Breast epithelium (tissue), 4 donors: Measurements from ENCODE around the gene HSD17B8. TPM values are rescaled to one million over a fixed set of nuclear protein-coding genes. Genes with fewer than 3 reads are reported as not detected.

Experiments
- DNase-seq, 2 donors: peaks; one replicate each; pipeline ENCODE4 v3.0.0-alpha.2; 2019; ENCODE audit warnings: low spot score in 2 of 2
- H3K27ac ChIP-seq, 2 donors: fragments of 200-600 bp; sonication (generic) in 1 of 2; one replicate each; pipeline ENCODE4 v1.5.1; 2016 to 2019; ENCODE audit warnings: mild to moderate bottlenecking in 1 of 2
- H3K27me3 ChIP-seq, 2 donors: fragments of 200-600 bp; sonication (generic) in 1 of 2; one replicate each; pipeline versions ENCODE4 v1.5.1 to v1.6.0; 2017 to 2019; ENCODE audit warnings: control low read depth in 1 of 2, mild to moderate bottlenecking in 1 of 2
- H3K36me3 ChIP-seq: fragments of 200-600 bp; one replicate; pipeline ENCODE4 v1.5.1; 2019
- H3K4me1 ChIP-seq, 2 donors: fragments of 200-600 bp; sonication (generic); one replicate each; pipeline ENCODE4 v1.5.1; 2016 to 2019; ENCODE audit warnings: control low read depth in 1 of 2
- H3K4me3 ChIP-seq, 3 donors: fragments of 200-600 bp; sonication (generic); 1 replicate in 2 of 3; 2 replicates in 1 of 3; pipeline ENCODE4 v1.5.1; 2016 to 2019; ENCODE audit warnings: mild to moderate bottlenecking in 3 of 3, moderate library complexity in 2 of 3
- H3K9me3 ChIP-seq, 2 donors: fragments of 200-600 bp; sonication (generic) in 1 of 2; one replicate each; pipeline ENCODE4 v1.5.1; 2016 to 2019; ENCODE audit warnings: control low read depth in 1 of 2
- POLR2A ChIP-seq: fragments of 450-650 bp; IDR thresholded peaks from one replicate; pipeline ENCODE4 v1.6.1; 2016; ENCODE audit warnings: antibody characterized with exemption, mild to moderate bottlenecking, moderate library complexity
- POLR2AphosphoS5 ChIP-seq, 3 donors: sonication (generic); formaldehyde crosslinking; IDR thresholded peaks; one replicate each; pipeline ENCODE4 v1.6.1; 2017; ENCODE audit warnings: antibody characterized with exemption in 3 of 3
- intact Hi-C: fragments of 100-400 bp; cut with DNase I; formaldehyde crosslinking; loops from one replicate; pipeline ENCODE4 v1.15.1; 2023; ENCODE audit warnings: low total_unique reads
- total RNA-seq, 3 donors: library from RNA; depleted of rRNA; stranded (reverse); fragments of >200 nt; gene quantifications; one replicate each; pipeline ENCODE4 v1.1.0, GENCODE V29; 2016
- TF ChIP-seq, protein P1 (sequence below), 3 donors: fragments of 450-650 bp; IDR thresholded peaks; one replicate each; pipeline ENCODE4 v1.5.1; 2016 to 2017; ENCODE audit warnings: antibody characterized with exemption in 3 of 3, mild to moderate bottlenecking in 3 of 3, moderate library complexity in 3 of 3

Gene HSD17B8
- total RNA-seq, 3 donors from 2014 or later, result 17.0 to 33.8 (median 18.4) TPM

DNA sequence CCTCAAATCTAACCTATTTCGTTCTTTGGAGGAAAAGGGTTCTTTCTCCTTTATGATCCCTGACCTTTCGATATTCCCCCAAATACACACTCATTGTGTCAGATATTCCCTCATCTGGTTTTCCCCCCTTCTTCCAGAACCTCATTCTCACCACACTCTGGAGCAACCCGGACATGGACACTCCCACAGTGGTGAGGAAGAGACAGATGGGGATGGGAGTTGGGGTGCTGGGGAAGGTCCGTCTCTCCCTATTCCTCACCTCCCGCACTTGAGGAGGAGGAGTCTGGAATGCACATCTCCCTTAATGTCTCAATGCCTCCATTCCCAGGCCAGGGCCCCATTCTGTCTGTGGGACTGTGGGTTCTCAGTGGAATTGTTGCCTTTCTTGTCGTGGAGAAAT is 2.5 kb upstream of the HSD17B8 start:
- peak overlapping the region; percentile 98 to 99 for H3K27ac ChIP-seq
- TF ChIP-seq, protein P1, sequence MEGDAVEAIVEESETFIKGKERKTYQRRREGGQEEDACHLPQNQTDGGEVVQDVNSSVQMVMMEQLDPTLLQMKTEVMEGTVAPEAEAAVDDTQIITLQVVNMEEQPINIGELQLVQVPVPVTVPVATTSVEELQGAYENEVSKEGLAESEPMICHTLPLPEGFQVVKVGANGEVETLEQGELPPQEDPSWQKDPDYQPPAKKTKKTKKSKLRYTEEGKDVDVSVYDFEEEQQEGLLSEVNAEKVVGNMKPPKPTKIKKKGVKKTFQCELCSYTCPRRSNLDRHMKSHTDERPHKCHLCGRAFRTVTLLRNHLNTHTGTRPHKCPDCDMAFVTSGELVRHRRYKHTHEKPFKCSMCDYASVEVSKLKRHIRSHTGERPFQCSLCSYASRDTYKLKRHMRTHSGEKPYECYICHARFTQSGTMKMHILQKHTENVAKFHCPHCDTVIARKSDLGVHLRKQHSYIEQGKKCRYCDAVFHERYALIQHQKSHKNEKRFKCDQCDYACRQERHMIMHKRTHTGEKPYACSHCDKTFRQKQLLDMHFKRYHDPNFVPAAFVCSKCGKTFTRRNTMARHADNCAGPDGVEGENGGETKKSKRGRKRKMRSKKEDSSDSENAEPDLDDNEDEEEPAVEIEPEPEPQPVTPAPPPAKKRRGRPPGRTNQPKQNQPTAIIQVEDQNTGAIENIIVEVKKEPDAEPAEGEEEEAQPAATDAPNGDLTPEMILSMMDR (IDR thresholded peaks at IDR 0.05), result no peak
- TF ChIP-seq POLR2A (no peak), POLR2AphosphoS5 (IDR thresholded peaks at IDR 0.05) (no peak)
- intact Hi-C loops, result no loop called here

DNA sequence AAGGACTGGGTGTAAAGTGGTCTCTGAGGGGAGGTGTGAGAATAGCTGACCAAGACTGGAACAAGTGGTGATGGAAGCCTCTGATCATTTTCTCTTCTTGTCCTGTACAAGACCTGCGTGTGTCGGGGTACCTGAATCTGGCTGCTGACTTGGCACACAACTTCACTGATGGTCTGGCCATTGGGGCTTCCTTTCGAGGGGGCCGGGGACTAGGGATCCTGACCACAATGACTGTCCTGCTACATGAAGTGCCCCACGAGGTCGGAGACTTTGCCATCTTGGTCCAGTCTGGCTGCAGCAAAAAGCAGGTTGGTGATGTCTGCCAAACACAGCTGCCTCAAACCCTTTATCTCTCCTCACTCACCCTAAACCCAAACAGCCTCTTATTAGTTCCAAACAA is 1.7 kb upstream of the HSD17B8 start:
- intact Hi-C loops, result no loop called here
- peaks cover 15 to 40% of the 10 kb centered on the region in 2 donors for H3K4me1 ChIP-seq

More for the DNA sequence above, 2.5 kb upstream of the HSD17B8 start:
- Histone ChIP-seq H3K4me3 (peak overlapping the region in 2 of 3 donors; percentile 92 to 94), H3K9me3 (no peaks in the 10 kb centered on the region), H3K36me3 (no peaks in the 10 kb centered on the region), H3K4me1 (peaks cover 10 to 37% of the 10 kb centered on the region in 2 donors), H3K27me3 (no peaks in the 10 kb centered on the region)
- no peak for DNase-seq

DNA sequence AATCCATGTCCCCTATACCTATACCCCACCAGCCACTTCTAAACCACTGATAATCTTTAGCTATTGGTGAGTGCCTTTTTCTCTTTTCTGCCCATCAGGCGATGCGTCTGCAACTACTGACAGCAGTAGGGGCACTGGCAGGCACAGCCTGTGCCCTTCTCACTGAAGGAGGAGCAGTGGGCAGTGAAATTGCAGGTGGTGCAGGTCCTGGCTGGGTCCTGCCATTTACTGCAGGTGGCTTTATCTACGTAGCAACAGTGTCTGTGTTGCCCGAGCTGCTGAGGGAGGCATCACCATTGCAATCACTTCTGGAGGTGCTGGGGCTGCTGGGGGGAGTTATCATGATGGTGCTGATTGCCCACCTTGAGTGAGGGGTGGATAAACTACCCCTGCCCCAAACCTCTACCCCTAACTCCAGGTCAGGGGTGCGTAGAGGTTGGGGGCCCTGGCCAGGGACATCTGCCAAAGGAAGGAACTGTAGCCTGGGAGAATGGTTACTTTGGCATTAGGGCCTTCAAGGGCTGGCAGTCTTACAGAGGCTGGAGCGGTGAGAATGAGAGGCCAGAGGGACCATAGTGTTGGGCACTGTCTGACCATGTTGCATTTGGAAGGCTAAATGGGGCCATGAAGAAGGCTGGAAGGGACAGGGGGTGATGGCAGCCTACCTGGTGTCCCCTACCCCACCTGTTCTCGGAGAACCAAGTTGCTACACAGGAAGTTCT is 851 bp upstream of the HSD17B8 start:
- intact Hi-C loops, result no loop called here
- H3K4me3 ChIP-seq, result peak overlapping the region in 2 of 3 donors; percentile 74 to 87
- no peak for DNase-seq

More for the DNA sequence above, 1.7 kb upstream of the HSD17B8 start:
- Histone ChIP-seq H3K4me3 (no peak overlapping the region), H3K27ac (no peak overlapping the region), H3K9me3 (no peaks in the 10 kb centered on the region), H3K36me3 (no peaks in the 10 kb centered on the region), H3K27me3 (no peaks in the 10 kb centered on the region)
- TF ChIP-seq POLR2AphosphoS5 (IDR thresholded peaks at IDR 0.05) (no peak), POLR2A (no peak)
- TF ChIP-seq, protein P1 (IDR thresholded peaks at IDR 0.05), result no peak
- DNase-seq, result no peak

DNA sequence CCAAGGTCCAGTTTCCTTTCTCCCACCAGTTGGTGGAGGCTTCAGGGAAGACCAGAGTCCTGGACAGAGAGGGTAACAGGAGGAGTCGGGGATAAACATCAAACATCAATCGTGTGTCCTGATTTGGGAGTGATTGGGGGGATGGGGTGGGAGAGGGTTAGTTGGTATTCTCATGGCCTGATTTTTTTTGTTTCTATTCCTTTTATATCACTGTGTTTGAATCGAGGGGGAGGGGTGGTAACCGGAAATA is 365 bp upstream of the HSD17B8 start:
- Histone ChIP-seq H3K4me1 (peaks cover 15 to 33% of the 10 kb centered on the region in 2 donors), H3K27ac (peak overlapping the region; percentile 81 to 85)

More for the DNA sequence above, 851 bp upstream of the HSD17B8 start:
- no peaks in the 10 kb centered on the region for H3K9me3 ChIP-seq
- H3K27ac ChIP-seq, result peak overlapping the region; percentile 81 to 85
- peaks cover 15 to 33% of the 10 kb centered on the region in 2 donors for H3K4me1 ChIP-seq
- TF ChIP-seq POLR2AphosphoS5 (IDR thresholded peaks at IDR 0.05), result no peak
- no peaks in the 10 kb centered on the region for H3K36me3 ChIP-seq
- H3K27me3 ChIP-seq, result no peaks in the 10 kb centered on the region

DNA sequence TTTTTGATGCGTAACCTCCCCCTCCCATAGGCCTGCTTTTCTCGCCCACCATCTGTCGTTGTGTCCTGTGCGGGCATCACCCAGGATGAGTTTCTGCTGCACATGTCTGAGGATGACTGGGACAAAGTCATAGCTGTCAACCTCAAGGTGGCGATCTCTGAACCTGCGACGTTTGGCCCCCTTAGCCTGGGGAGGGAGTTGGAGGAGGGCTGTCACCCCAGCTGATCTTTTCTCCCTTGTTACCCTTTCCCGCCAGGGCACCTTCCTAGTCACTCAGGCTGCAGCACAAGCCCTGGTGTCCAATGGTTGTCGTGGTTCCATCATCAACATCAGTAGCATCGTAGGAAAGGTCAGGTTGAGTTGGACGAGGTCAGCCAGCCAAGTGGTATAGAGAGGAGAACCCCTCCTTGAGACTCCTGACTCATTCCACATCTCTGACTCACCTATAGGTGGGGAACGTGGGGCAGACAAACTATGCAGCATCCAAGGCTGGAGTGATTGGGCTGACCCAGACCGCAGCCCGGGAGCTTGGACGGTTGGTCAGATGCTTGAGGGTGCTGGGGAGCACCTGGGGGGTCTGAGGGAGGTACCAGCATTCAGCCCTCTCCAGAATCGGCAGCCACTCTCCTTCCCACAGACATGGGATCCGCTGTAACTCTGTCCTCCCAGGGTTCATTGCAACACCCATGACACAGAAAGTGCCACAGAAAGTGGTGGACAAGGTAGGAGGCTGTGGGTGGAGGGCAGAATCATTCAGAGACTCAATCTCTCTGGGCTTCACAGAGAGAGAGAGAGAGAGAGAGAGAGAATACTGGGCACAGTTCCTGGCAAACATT is 954 bp downstream of the HSD17B8 start:
- DNase-seq, result no peak
- no peaks in the 10 kb centered on the region for H3K27me3 ChIP-seq
- intact Hi-C loops, result no loop called here
- peak overlapping the region; percentile 62 to 87 (median 74) for H3K4me3 ChIP-seq
- H3K27ac ChIP-seq, result peak overlapping the region; percentile 81 to 85
- peaks cover 15 to 33% of the 10 kb centered on the region in 2 donors for H3K4me1 ChIP-seq
- H3K9me3 ChIP-seq, result no peaks in the 10 kb centered on the region
- TF ChIP-seq POLR2AphosphoS5 (IDR thresholded peaks at IDR 0.05), result no peak
- H3K36me3 ChIP-seq, result no peaks in the 10 kb centered on the region

More for the DNA sequence above, 365 bp upstream of the HSD17B8 start:
- DNase-seq, result no peak
- Histone ChIP-seq H3K4me3 (peak overlapping the region in 2 of 3 donors; percentile 74 to 87), H3K27me3 (no peaks in the 10 kb centered on the region), H3K36me3 (no peaks in the 10 kb centered on the region), H3K9me3 (no peaks in the 10 kb centered on the region)
- intact Hi-C loops, result no loop called here
- TF ChIP-seq POLR2A, result no peak
- no peak for TF ChIP-seq POLR2AphosphoS5 (IDR thresholded peaks at IDR 0.05)
- TF ChIP-seq, protein P1 (IDR thresholded peaks at IDR 0.05), result no peak
